A549 (cell line): ENCODE data around the gene CORO2A. TPM values are rescaled to one million over a fixed set of nuclear protein-coding genes. Genes with fewer than 3 reads are reported as not detected.

Experiments used
- ATAC-seq, 2 experiments: fragments of 200-7000 bp in 1 of 2; fragments of >200 bp in 1 of 2; cut with Nextera tagmentation in 1 of 2; cut with Tn5 transposase in 1 of 2; 3 replicates each; pipeline versions ENCODE4 v1.8.0 to v1.9.1; 2018 to 2020; ENCODE audit warnings: mild to moderate bottlenecking in 1 of 2, moderate library complexity in 1 of 2
- CTCF ChIA-PET: fragments of 300-600 bp; sonication (Branson Sonifier 250); formaldehyde crosslinking; extraction: SDS; loops from one replicate; lab custom pipeline; 2021; ENCODE audit warnings: antibody characterized with exemption, inconsistent platforms; lab: Yijun Ruan, JAX
- POLR2A ChIA-PET: fragments of 350-600 bp; formaldehyde crosslinking; extraction: SDS; loops from one replicate; lab custom pipeline; 2021; ENCODE audit warnings: antibody characterized with exemption, inconsistent platforms; lab: Yijun Ruan, JAX
- DNase-seq, 2 experiments: peaks; one replicate each; pipeline versions ENCODE4 v3.0.0 to v3.0.0-alpha.2; 2011 to 2016; ENCODE audit warnings: low read depth in 1 of 2, low spot score in 1 of 2
- FAIRE-seq: peaks from 2 replicates; lab custom pipeline; 2011; peaks lifted over from hg19 to GRCh38; lab: Jason Lieb, UNC
- H3K27ac ChIP-seq, 2 experiments: fragments of >200 bp; sonication (Bioruptor Twin); formaldehyde crosslinking; 3 replicates each; pipeline ENCODE4 v1.5.1; 2016 to 2017
- H3K4me1 ChIP-seq: fragments of >200 bp; sonication (Bioruptor Twin); formaldehyde crosslinking; 3 replicates; pipeline ENCODE4 v1.6.1; 2016
- H3K4me2 ChIP-seq: fragments of >200 bp; sonication (Bioruptor Twin); formaldehyde crosslinking; 3 replicates; pipeline ENCODE4 v1.6.1; 2016
- H3K4me3 ChIP-seq: fragments of >200 bp; sonication (Bioruptor Twin); formaldehyde crosslinking; 3 replicates; pipeline ENCODE4 v1.5.1; 2016
- H3K9me3 ChIP-seq: fragments of >200 bp; sonication (Bioruptor Twin); formaldehyde crosslinking; 3 replicates; pipeline ENCODE4 v1.6.1; 2016
- CBX2 ChIP-seq: fragments of 200-600 bp; sonication (generic); IDR thresholded peaks from 2 replicates; pipeline ENCODE4 v1.6.1; 2016; ENCODE audit warnings: low read depth, mild to moderate bottlenecking, borderline replicate concordance
- CEBPB ChIP-seq, 2 experiments: fragments of >200 bp in 1 of 2; sonication (Bioruptor Twin) in 1 of 2; formaldehyde crosslinking in 1 of 2; IDR thresholded peaks; 2 replicates each; pipeline ENCODE4 v1.6.1; 2012 to 2016
- CHD4 ChIP-seq: fragments of 200-600 bp; sonication (generic); IDR thresholded peaks from 2 replicates; pipeline ENCODE4 v1.6.1; 2016; ENCODE audit warnings: antibody characterized with exemption, mild to moderate bottlenecking, borderline replicate concordance
- CTCF ChIP-seq: fragments of >200 bp; sonication (Bioruptor Twin); formaldehyde crosslinking; IDR thresholded peaks from 3 replicates; pipeline ENCODE4 v1.5.1; 2016
- E2F6 ChIP-seq: IDR thresholded peaks from 2 replicates; pipeline ENCODE4 v1.6.1; 2012; ENCODE audit warnings: low read depth, borderline replicate concordance
- EP300 ChIP-seq, 2 experiments: fragments of >200 bp; sonication (Bioruptor Twin); formaldehyde crosslinking; IDR thresholded peaks; 2 replicates in 1 of 2; 3 replicates in 1 of 2; pipeline ENCODE4 v1.6.1; 2016 to 2017
- HOXA7 ChIP-seq: fragments of 250-450 bp; sonication (Bioruptor Pico); IDR thresholded peaks from 2 replicates; pipeline ENCODE4 v1.5.0; 2020; ENCODE audit warnings: mild to moderate bottlenecking, moderate library complexity
- HOXB5 ChIP-seq: fragments of 250-450 bp; sonication (Bioruptor Pico); IDR thresholded peaks from 2 replicates; pipeline ENCODE4 v1.5.0; 2020; ENCODE audit warnings: mild to moderate bottlenecking, moderate library complexity
- KDM5A ChIP-seq: fragments of 200-600 bp; sonication (generic); IDR thresholded peaks from 2 replicates; pipeline ENCODE4 v1.6.1; 2016; ENCODE audit warnings: antibody characterized with exemption, mild to moderate bottlenecking
- MAFK ChIP-seq: fragments of 450-650 bp; IDR thresholded peaks from 2 replicates; pipeline ENCODE4 v1.6.1; 2014; ENCODE audit not compliant: partially characterized antibody
- NFE2L2 ChIP-seq: fragments of 150-350 bp; conservative IDR thresholded peaks from 2 replicates; pipeline ENCODE4 v1.6.1; 2014; ENCODE audit warnings: low read length
- RAD21 ChIP-seq, 2 experiments: fragments of >200 bp in 1 of 2; sonication (Bioruptor Twin) in 1 of 2; formaldehyde crosslinking in 1 of 2; IDR thresholded peaks in 1 of 2; conservative IDR thresholded peaks in 1 of 2; 2 replicates in 1 of 2; 3 replicates in 1 of 2; pipeline ENCODE4 v1.6.1; 2012 to 2018; ENCODE audit warnings: inconsistent platforms in 1 of 2
- REST ChIP-seq: fragments of 200-600 bp; sonication (generic); IDR thresholded peaks from 2 replicates; pipeline ENCODE4 v1.6.1; 2016; ENCODE audit warnings: antibody characterized with exemption, mild to moderate bottlenecking, moderate library complexity
- RFX5 ChIP-seq: fragments of 450-650 bp; IDR thresholded peaks from 2 replicates; pipeline ENCODE4 v1.7.1; 2014; ENCODE audit warnings: antibody characterized with exemption, mild to moderate bottlenecking, moderate library complexity
- USF2 ChIP-seq: fragments of 450-650 bp; IDR thresholded peaks from 2 replicates; pipeline ENCODE4 v1.6.1; 2014; ENCODE audit warnings: antibody characterized with exemption
- ZC3H11A ChIP-seq: fragments of 450-650 bp; IDR thresholded peaks from 2 replicates; pipeline ENCODE4 v1.6.1; 2014; ENCODE audit warnings: antibody characterized with exemption, mild to moderate bottlenecking
- ZNF302 ChIP-seq: fragments of 250-450 bp; sonication (Bioruptor Pico); IDR thresholded peaks from 2 replicates; pipeline ENCODE4 v1.9.0; 2021; ENCODE audit warnings: inconsistent platforms, mild to moderate bottlenecking, moderate library complexity
- WGBS: methylation state at CpG from one replicate; pipeline ENCODE4 v1.1.6; 2017; ENCODE audit errors: missing lambda C conversion rate; 5-methylcytosine and 5-hydroxymethylcytosine counted together
- polyA plus RNA-seq, 4 experiments: library from polyadenylated mRNA; depleted of rRNA in 3 of 4; stranded (reverse); fragments of >200 nt; fragmentation: RNase III in 1 of 4; extraction: RNeasy Plus Mini Kit Qiagen cat#74134 plus additional on column Dnase treatment in 1 of 4; gene quantifications; 2 replicates in 3 of 4; 3 replicates in 1 of 4; pipeline ENCODE4 v1.2.3, GENCODE V29; 2011 to 2017

Gene CORO2A
- polyA plus RNA-seq, 2 of the 4 experiments (the other 2 are of a cell fraction), result 0.49 to 2.0 TPM

- ATAC-seq, result no peak; a peak in 1 of 6 replicates
- no peak overlapping the region for H3K4me3 ChIP-seq
- H3K4me2 ChIP-seq, result no peak overlapping the region
- POLR2A ChIA-PET, result no interaction called here
- CTCF ChIA-PET, result interaction anchor here (2.0 kb wide), 1 partner anchor 11 kb away, joined by 6 read pairs; no protein-coding TSS in a partner anchor
- no peaks in the 10 kb centered on the region for H3K4me1 ChIP-seq
- H3K27ac ChIP-seq, result no peak overlapping the region
- TF ChIP-seq CTCF, result no peak
- FAIRE-seq, result no peak
- DNase-seq, result no peak
- H3K9me3 ChIP-seq, result no peaks in the 10 kb centered on the region
- 64% methylated on average over 7 of the region's 14 CpGs for WGBS
Measured at GRCh38 chr9:98132806-98133631, 59.4 kb downstream of the CORO2A start.

GRCh38 chr9:98132158-98132557, 60.3 kb downstream of the CORO2A start:
- no peak for DNase-seq
- ChIA-PET CTCF (no interaction called here), POLR2A (no interaction called here)
- Histone ChIP-seq H3K4me2 (no peak overlapping the region), H3K4me1 (no peaks in the 10 kb centered on the region), H3K9me3 (no peaks in the 10 kb centered on the region), H3K4me3 (no peak overlapping the region), H3K27ac (no peak overlapping the region)
- no peak for FAIRE-seq
- no peak for TF ChIP-seq EP300 (IDR thresholded peaks at IDR 0.05)
- no peak for TF ChIP-seq HOXB5 (CRISPR knock-in tag)
- no peak for TF ChIP-seq KDM5A
- no peak for TF ChIP-seq CBX2
- no peak for TF ChIP-seq RFX5
- no peak for TF ChIP-seq E2F6
- TF ChIP-seq MAFK, result no peak
- TF ChIP-seq ZC3H11A, result no peak
- TF ChIP-seq REST, result no peak
- no peak for TF ChIP-seq CHD4
- no peak for TF ChIP-seq HOXA7 (CRISPR knock-in tag)
- TF ChIP-seq ZNF302 (CRISPR knock-in tag), result no peak
- TF ChIP-seq USF2, result no peak
- TF ChIP-seq CEBPB (IDR thresholded peaks at IDR 0.05), result no peak
- TF ChIP-seq NFE2L2, result no peak
- TF ChIP-seq RAD21 (conservative IDR thresholded peaks at IDR 0.05 in 1 of 2, IDR thresholded peaks at IDR 0.05 in 1 of 2), result no peak
- WGBS, result 75% methylated on average over 9 of the region's 9 CpGs
- ATAC-seq, result no peak
